H9 (cell line): Measurements from ENCODE around the gene KRTAP9-1. TPM values are rescaled to one million over a fixed set of nuclear protein-coding genes. Genes with fewer than 3 reads are reported as not detected.
"Not testable (repeated sequence)": the region's sequence is repeated elsewhere in the genome, so short reads cannot be mapped to it uniquely, and the experiment has no call there.

Source experiments
- DNase-seq: peaks from one replicate; pipeline ENCODE4 v3.0.0-alpha.2; 2017
- H2AFZ ChIP-seq: one replicate; pipeline ENCODE4 v1.6.1; 2013; ENCODE audit warnings: mild to moderate bottlenecking, low read length, control low read depth, moderate library complexity
- H2AK5ac ChIP-seq: 2 replicates; pipeline ENCODE4 v1.6.1; 2013; ENCODE audit warnings: low read length, control low read depth, mixed read lengths; ENCODE audit not compliant: insufficient read length
- H2BK120ac ChIP-seq: one replicate; pipeline ENCODE4 v1.6.1; 2013; ENCODE audit warnings: low read depth, mild to moderate bottlenecking, low read length, control low read depth, inconsistent platforms; ENCODE audit not compliant: poor library complexity, severe bottlenecking
- H2BK12ac ChIP-seq: 2 replicates; pipeline ENCODE4 v1.6.1; 2013; ENCODE audit warnings: low read length, control low read depth, mixed read lengths, low read depth; ENCODE audit not compliant: insufficient read length
- H2BK15ac ChIP-seq: 2 replicates; pipeline ENCODE4 v1.6.1; 2013; ENCODE audit warnings: low read depth, low read length, control low read depth
- H2BK20ac ChIP-seq: one replicate; pipeline ENCODE4 v1.6.1; 2013; ENCODE audit warnings: low read depth, mild to moderate bottlenecking, low read length, control low read depth, inconsistent platforms; ENCODE audit not compliant: poor library complexity, severe bottlenecking
- H2BK5ac ChIP-seq: 2 replicates; pipeline ENCODE4 v1.6.1; 2013; ENCODE audit warnings: low read length, control low read depth, mixed read lengths; ENCODE audit not compliant: insufficient read length
- H3K14ac ChIP-seq: 2 replicates; pipeline ENCODE4 v1.6.1; 2013; ENCODE audit warnings: low read length, control low read depth; ENCODE audit not compliant: insufficient read depth
- H3K18ac ChIP-seq: 2 replicates; pipeline ENCODE4 v1.6.1; 2013; ENCODE audit warnings: low read depth, mild to moderate bottlenecking, mixed read lengths, low read length, control low read depth; ENCODE audit not compliant: insufficient read length
- H3K23ac ChIP-seq: 2 replicates; pipeline ENCODE4 v1.6.1; 2013; ENCODE audit warnings: low read length, control low read depth, mixed read lengths, low read depth; ENCODE audit not compliant: insufficient read length
- H3K23me2 ChIP-seq: 2 replicates; pipeline ENCODE4 v1.6.1; 2013; ENCODE audit warnings: low read depth, mild to moderate bottlenecking, mixed read lengths, low read length, control low read depth; ENCODE audit not compliant: insufficient read length, poor library complexity, severe bottlenecking
- H3K27ac ChIP-seq: 2 replicates; pipeline ENCODE4 v1.5.1; 2013; ENCODE audit warnings: low read length, control low read depth, mixed read lengths, low read depth; ENCODE audit not compliant: insufficient read length
- H3K27me3 ChIP-seq: 2 replicates; pipeline ENCODE4 v1.6.1; 2013; ENCODE audit warnings: low read length, control low read depth, inconsistent platforms; ENCODE audit not compliant: insufficient read depth
- H3K4ac ChIP-seq: 2 replicates; pipeline ENCODE4 v1.6.1; 2013; ENCODE audit warnings: low read depth, mild to moderate bottlenecking, control low read depth, inconsistent platforms, low read length, moderate library complexity
- H3K4me1 ChIP-seq: 2 replicates; pipeline ENCODE4 v1.6.1; 2013; ENCODE audit warnings: low read length, control low read depth, inconsistent platforms; ENCODE audit not compliant: insufficient read depth
- H3K4me2 ChIP-seq: 2 replicates; pipeline ENCODE4 v1.6.1; 2013; ENCODE audit warnings: low read length, control low read depth, mixed read lengths; ENCODE audit not compliant: insufficient read length, insufficient read depth
- H3K56ac ChIP-seq: 2 replicates; pipeline ENCODE4 v1.6.1; 2013; ENCODE audit warnings: low read depth, mild to moderate bottlenecking, mixed read lengths, low read length, control low read depth; ENCODE audit not compliant: insufficient read length
- H3K79me1 ChIP-seq: 2 replicates; pipeline ENCODE4 v1.6.1; 2013; ENCODE audit warnings: low read depth, mild to moderate bottlenecking, moderate library complexity, low read length, control low read depth, inconsistent platforms; ENCODE audit not compliant: insufficient read depth, poor library complexity, severe bottlenecking
- H3K79me2 ChIP-seq: 2 replicates; pipeline ENCODE4 v1.6.1; 2013; ENCODE audit warnings: low read length, control low read depth, inconsistent platforms; ENCODE audit not compliant: insufficient read depth
- H3K9ac ChIP-seq: 2 replicates; pipeline ENCODE4 v1.6.1; 2013; ENCODE audit warnings: low read length, control low read depth, mixed read lengths; ENCODE audit not compliant: insufficient read length; ENCODE audit errors: extremely low read depth
- H3K9me3 ChIP-seq: one replicate; pipeline ENCODE4 v1.6.1; 2013; ENCODE audit warnings: low read depth, low read length, inconsistent platforms; ENCODE audit not compliant: control insufficient read depth
- H3T11ph ChIP-seq: one replicate; pipeline ENCODE4 v1.6.1; 2013; ENCODE audit warnings: mild to moderate bottlenecking, low read length, control low read depth, inconsistent platforms
- H4K20me1 ChIP-seq: one replicate; pipeline ENCODE4 v1.6.1; 2013; ENCODE audit not compliant: control insufficient read depth, insufficient read length, insufficient read depth
- H4K5ac ChIP-seq: 2 replicates; pipeline ENCODE4 v1.6.1; 2013; ENCODE audit warnings: low read depth, mild to moderate bottlenecking, mixed read lengths, low read length, control low read depth; ENCODE audit not compliant: insufficient read length
- H4K8ac ChIP-seq: replicated peaks from 2 replicates; pipeline ENCODE4 v1.6.1; 2013; ENCODE audit warnings: low read length, control low read depth, mixed read lengths, low read depth; ENCODE audit not compliant: insufficient read length
- H4K91ac ChIP-seq: 2 replicates; pipeline ENCODE4 v1.6.1; 2013; ENCODE audit warnings: low read depth, mild to moderate bottlenecking, moderate library complexity, mixed read lengths, low read length, control low read depth; ENCODE audit not compliant: insufficient read length
- H3K27ac Mint-ChIP-seq, 3 experiments: 2 replicates in 2 of 3; 3 replicates in 1 of 3; pipeline ENCODE4 v1.8.0; 2020 to 2021; ENCODE audit warnings: mixed read lengths in 3 of 3, mild to moderate bottlenecking in 1 of 3, moderate library complexity in 1 of 3
- H3K27me3 Mint-ChIP-seq: 2 replicates; pipeline ENCODE4 v1.8.0; 2021; ENCODE audit warnings: low read depth, mild to moderate bottlenecking, moderate library complexity, mixed read lengths
- H3K36me3 Mint-ChIP-seq, 3 experiments: 2 replicates in 2 of 3; 3 replicates in 1 of 3; pipeline ENCODE4 v1.8.0; 2020 to 2021; ENCODE audit warnings: low read depth in 3 of 3, mixed read lengths in 3 of 3; ENCODE audit not compliant: insufficient read depth in 1 of 3
- H3K4me1 Mint-ChIP-seq, 2 experiments: 2 replicates each; pipeline ENCODE4 v1.8.0; 2020; ENCODE audit warnings: mixed read lengths in 2 of 2
- H3K4me3 Mint-ChIP-seq, 2 experiments: 2 replicates in 1 of 2; 3 replicates in 1 of 2; pipeline ENCODE4 v1.8.0; 2020 to 2021; ENCODE audit warnings: mild to moderate bottlenecking in 2 of 2, mixed read lengths in 2 of 2, moderate library complexity in 1 of 2
- H3K9me3 Mint-ChIP-seq, 2 experiments: 2 replicates in 1 of 2; 3 replicates in 1 of 2; pipeline ENCODE4 v1.8.0; 2020; ENCODE audit warnings: mild to moderate bottlenecking in 2 of 2, mixed read lengths in 2 of 2, moderate library complexity in 1 of 2
- CTCF ChIP-seq: fragments of 200-600 bp; sonication (generic); conservative IDR thresholded peaks from 3 replicates; pipeline ENCODE4 v1.8.0; 2021; ENCODE audit warnings: antibody characterized with exemption, mild to moderate bottlenecking
- WGBS: extraction: QIAGEN DNeasy Blood & Tissue Kit; methylation state at CpG from one replicate; pipeline ENCODE4 v1.1.7; 2013; ENCODE audit warnings: missing lambda C conversion rate, low lambda C conversion rate, mixed read lengths; ENCODE audit not compliant: insufficient read length; ENCODE audit errors: extremely low coverage; 5-methylcytosine and 5-hydroxymethylcytosine counted together
- total RNA-seq: library from RNA; stranded (reverse); gene quantifications from 2 replicates; pipeline ENCODE4 v1.2.1, GENCODE V29; 2021

Gene KRTAP9-1
- total RNA-seq, 1 experiment from 2014 or later: not detected

- Histone ChIP-seq H3K9ac (no peak overlapping the region), H2AK5ac (no peak overlapping the region), H3K4me1 (no peaks in the 10 kb centered on the region), H2BK20ac (no peak overlapping the region), H2BK12ac (no peak overlapping the region), H3K56ac (no peak overlapping the region), H4K20me1 (no peaks in the 10 kb centered on the region), H3K27me3 (no peaks in the 10 kb centered on the region), H3K23me2 (no peaks in the 10 kb centered on the region), H3K18ac (no peak overlapping the region), H2BK120ac (no peak overlapping the region), H2BK5ac (no peak overlapping the region), H3T11ph (no peak overlapping the region), H2BK15ac (no peak overlapping the region), H3K79me1 (no peaks in the 10 kb centered on the region), H3K4ac (no peak overlapping the region), H4K91ac (no peak overlapping the region), H3K14ac (no peak overlapping the region), H2AFZ (no peak overlapping the region), H3K9me3 (no peaks in the 10 kb centered on the region), H4K8ac (no peak overlapping the region), H3K79me2 (no peaks in the 10 kb centered on the region), H4K5ac (no peak overlapping the region), H3K23ac (no peak overlapping the region), H3K4me2 (no peak overlapping the region), H3K27ac (no peak overlapping the region)
- no CpG with 5 or more reads among the region's 2 CpGs for WGBS
- Mint-ChIP-seq H3K36me3 (no peaks in the 10 kb centered on the region; a peak in 1 of 7 replicates), H3K4me3 (no peak overlapping the region), H3K4me1 (peaks cover 2 to 5% of the 10 kb centered on the region in 2 experiments), H3K9me3 (no peaks in the 10 kb centered on the region), H3K27me3 (peaks cover 2% of the 10 kb centered on the region; the same call in 1 of the 2 replicates), H3K27ac (no peak overlapping the region)
- no peak for DNase-seq
- no peak for TF ChIP-seq CTCF
Observed at GRCh38 chr17:41153856-41154255, 35.8 kb upstream of the KRTAP9-1 start.

GRCh38 chr17:41160190-41160589 is 29.5 kb upstream of the KRTAP9-1 start:
- not testable (repeated sequence) for H4K8ac ChIP-seq, H3K79me2 ChIP-seq, H3K9me3 ChIP-seq, H3K36me3 Mint-ChIP-seq, H3K27me3 Mint-ChIP-seq, H3K9ac ChIP-seq, H3K56ac ChIP-seq, H3K4me1 ChIP-seq, H2BK5ac ChIP-seq, H2BK15ac ChIP-seq, H3K27ac ChIP-seq, H2AFZ ChIP-seq, H2AK5ac ChIP-seq, DNase-seq, H3K79me1 ChIP-seq, H3K27me3 ChIP-seq, H4K20me1 ChIP-seq, H3K4ac ChIP-seq, H3K27ac Mint-ChIP-seq, H3K18ac ChIP-seq, H2BK20ac ChIP-seq, H4K5ac ChIP-seq, H3K4me2 ChIP-seq, H3K4me1 Mint-ChIP-seq, H2BK12ac ChIP-seq, H3K23me2 ChIP-seq, H3K23ac ChIP-seq, H2BK120ac ChIP-seq, H4K91ac ChIP-seq, H3T11ph ChIP-seq, H3K9me3 Mint-ChIP-seq, H3K14ac ChIP-seq, H3K4me3 Mint-ChIP-seq
- no CpG with 5 or more reads among the region's 3 CpGs for WGBS
